Activated T-cell treated with anti-CD3 and anti-CD28 coated beads, Interleukin-2, amount 50 U/mL, for 4 hours (primary cell): ENCODE measurements around the gene RNLS. TPM values are rescaled to one million over a fixed set of nuclear protein-coding genes. Genes with fewer than 3 reads are reported as not detected.
"Not testable (repeated sequence)": the region's sequence is repeated elsewhere in the genome, so short reads cannot be mapped to it uniquely, and the experiment has no call there.

Source experiments
- ATAC-seq, 2 donors: fragments of 200-7000 bp; cut with Tn5 transposase; one replicate each; pipeline ENCODE4 v1.10.0; 2021
- DNase-seq: peaks from one replicate; pipeline ENCODE4 v3.0.0-alpha.2; 2020
- H3K27me3 Mint-ChIP-seq: one replicate; pipeline ENCODE4 v1.8.0; 2021; ENCODE audit warnings: low read depth, mixed read lengths
- H3K36me3 Mint-ChIP-seq: one replicate; pipeline ENCODE4 v1.8.0; 2022; ENCODE audit warnings: mixed read lengths; ENCODE audit not compliant: insufficient read depth
- H3K4me1 Mint-ChIP-seq: one replicate; pipeline ENCODE4 v1.8.0; 2021; ENCODE audit warnings: low read depth, mixed read lengths
- H3K4me3 Mint-ChIP-seq: one replicate; pipeline ENCODE4 v1.8.0; 2021; ENCODE audit warnings: mild to moderate bottlenecking, moderate library complexity, mixed read lengths
- H3K9me3 Mint-ChIP-seq: one replicate; pipeline ENCODE4 v1.8.0; 2021; ENCODE audit warnings: mixed read lengths
- total RNA-seq, 3 donors: library from RNA; stranded (reverse); gene quantifications; one replicate each; pipeline ENCODE4 v1.2.1, GENCODE V29; 2021

RNLS gene
- total RNA-seq, 3 donors from 2014 or later = 3.4 to 5.5 (median 5.4) TPM

GRCh38 chr10:88377510-88377909 is 205.6 kb downstream of the RNLS start:
- DNase-seq (no peak), ATAC-seq (no peak)
- Mint-ChIP-seq H3K4me1 (peaks cover 10% of the 10 kb centered on the region), H3K27me3 (no peaks in the 10 kb centered on the region), H3K36me3 (no peaks in the 10 kb centered on the region), H3K4me3 (no peak overlapping the region), H3K9me3 (no peaks in the 10 kb centered on the region)

DNA sequence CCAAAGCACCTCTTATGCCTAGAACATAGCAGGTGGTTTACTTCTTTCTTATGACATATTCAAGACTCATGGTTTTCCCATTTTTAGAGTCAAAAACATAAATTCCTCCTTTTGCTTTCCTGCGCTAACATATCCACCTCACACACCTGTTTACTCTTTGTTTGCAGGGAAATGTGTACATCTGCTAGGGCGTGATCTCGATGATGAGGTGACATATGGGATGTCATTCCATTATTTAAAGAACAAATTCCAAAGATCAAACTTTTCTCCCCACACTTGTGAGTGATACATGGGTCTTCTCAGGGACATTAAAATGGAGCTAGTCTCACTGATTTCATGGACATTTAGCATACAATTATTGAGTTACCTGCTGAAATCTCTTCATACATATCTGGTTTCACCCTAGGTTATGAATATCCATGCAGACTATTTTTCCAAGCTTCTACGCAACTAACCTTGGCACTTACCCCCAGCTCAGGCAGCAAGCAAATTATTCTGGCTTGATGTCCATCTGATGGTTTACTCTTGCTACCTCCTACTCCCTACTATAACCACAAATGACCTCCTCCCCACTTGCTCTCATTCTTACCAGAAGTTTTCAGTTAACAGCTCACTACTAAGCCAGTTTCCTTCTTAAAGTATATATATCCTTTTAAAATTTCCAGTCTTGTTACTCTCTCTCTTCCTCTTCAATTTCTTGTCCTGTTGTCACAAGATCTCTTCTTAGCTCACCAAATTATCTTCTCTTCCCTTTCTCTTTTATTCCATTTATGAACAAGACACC is 208.5 kb downstream of the RNLS start:
- Mint-ChIP-seq H3K4me1 (peaks cover 10% of the 10 kb centered on the region), H3K9me3 (no peaks in the 10 kb centered on the region), H3K27me3 (no peaks in the 10 kb centered on the region), H3K36me3 (no peaks in the 10 kb centered on the region), H3K4me3 (no peak overlapping the region)
- DNase-seq (no peak), ATAC-seq (no peak)

DNA sequence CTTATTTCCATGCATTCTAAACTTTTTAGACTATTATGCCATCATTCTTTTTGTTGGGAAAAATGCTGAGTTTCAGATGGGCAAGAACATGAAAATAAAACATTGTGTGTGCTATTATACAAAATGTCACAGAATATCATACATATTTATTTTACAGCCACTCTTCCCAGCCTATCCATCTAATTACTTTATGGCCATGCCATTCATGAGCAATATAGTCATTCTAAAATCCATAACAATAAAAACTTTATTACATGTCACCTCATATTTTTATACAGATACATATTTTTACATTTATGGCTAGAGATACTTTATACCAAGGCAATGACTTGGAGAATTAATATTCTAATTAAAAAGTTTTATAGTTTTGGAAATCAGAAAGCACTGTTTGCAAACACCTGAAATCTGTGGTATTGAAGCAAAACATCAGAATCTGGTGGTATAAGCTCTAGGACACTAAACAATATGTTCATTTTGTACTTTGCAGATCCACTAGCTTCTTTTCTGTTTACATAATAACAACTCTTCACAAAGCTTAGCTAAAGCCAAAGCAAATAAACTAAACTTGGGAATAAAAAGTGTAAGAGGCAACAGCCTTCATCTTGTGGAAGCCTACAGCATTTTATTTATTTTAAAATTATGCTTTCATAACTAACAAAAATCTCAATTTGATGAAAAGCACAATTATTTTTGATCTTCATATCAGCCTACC is 210.1 kb downstream of the RNLS start:
- H3K27me3 Mint-ChIP-seq = no peaks in the 10 kb centered on the region
- peaks cover 10% of the 10 kb centered on the region for H3K4me1 Mint-ChIP-seq
- no peak overlapping the region for H3K4me3 Mint-ChIP-seq
- ATAC-seq = no peak
- H3K9me3 Mint-ChIP-seq = no peaks in the 10 kb centered on the region
- no peaks in the 10 kb centered on the region for H3K36me3 Mint-ChIP-seq
- DNase-seq = no peak

- Mint-ChIP-seq H3K27me3 (no peaks in the 10 kb centered on the region), H3K9me3 (peaks cover 8% of the 10 kb centered on the region), H3K4me3 (no peak overlapping the region), H3K4me1 (peaks cover 10% of the 10 kb centered on the region), H3K36me3 (no peaks in the 10 kb centered on the region)
- DNase-seq (no peak), ATAC-seq (no peak)
Observed at GRCh38 chr10:88372051-88372715, 210.9 kb downstream of the RNLS start.

- peaks cover 10% of the 10 kb centered on the region for H3K4me1 Mint-ChIP-seq
- ATAC-seq = no peak
- H3K27me3 Mint-ChIP-seq = no peaks in the 10 kb centered on the region
- DNase-seq = no peak
- peaks cover 8% of the 10 kb centered on the region for H3K9me3 Mint-ChIP-seq
- H3K4me3 Mint-ChIP-seq = no peak overlapping the region
- no peaks in the 10 kb centered on the region for H3K36me3 Mint-ChIP-seq
Observed at GRCh38 chr10:88370713-88371112, 212.4 kb downstream of the RNLS start.

DNA sequence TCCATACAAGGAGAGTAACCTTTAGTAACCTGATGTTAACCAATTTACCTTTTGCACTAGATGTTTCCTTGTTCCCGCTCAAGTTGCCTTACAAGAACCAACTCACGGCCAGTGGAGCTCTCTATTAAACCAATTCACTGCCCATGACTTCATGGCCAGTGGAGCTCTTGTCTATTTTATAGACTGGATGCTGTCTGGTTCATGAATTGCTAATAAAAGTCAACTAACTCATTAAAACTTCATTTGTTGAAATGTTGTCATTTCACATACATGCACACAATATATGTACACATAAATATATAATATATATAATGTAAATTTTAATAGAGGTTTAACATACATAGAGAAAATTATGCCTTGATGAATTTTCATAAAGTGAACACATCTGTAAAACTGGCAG is 216.3 kb downstream of the RNLS start:
- peaks cover 2% of the 10 kb centered on the region for H3K36me3 Mint-ChIP-seq
- DNase-seq = no peak
- no peaks in the 10 kb centered on the region for H3K27me3 Mint-ChIP-seq
- H3K9me3 Mint-ChIP-seq = peaks cover 8% of the 10 kb centered on the region
- ATAC-seq = no peak
- H3K4me3 Mint-ChIP-seq = no peak overlapping the region
- no peaks in the 10 kb centered on the region for H3K4me1 Mint-ChIP-seq

GRCh38 chr10:88361995-88362807 is 220.9 kb downstream of the RNLS start:
- H3K27me3 Mint-ChIP-seq = no peaks in the 10 kb centered on the region
- H3K9me3 Mint-ChIP-seq = peaks cover under 1% of the 10 kb centered on the region
- ATAC-seq (no peak), DNase-seq (no peak)
- H3K4me1 Mint-ChIP-seq = no peaks in the 10 kb centered on the region
- H3K36me3 Mint-ChIP-seq = peaks cover 2% of the 10 kb centered on the region
- H3K4me3 Mint-ChIP-seq = no peak overlapping the region

GRCh38 chr10:88361494-88361893 is 221.6 kb downstream of the RNLS start:
- Mint-ChIP-seq H3K9me3 (no peaks in the 10 kb centered on the region), H3K4me1 (no peaks in the 10 kb centered on the region), H3K4me3 (no peak overlapping the region), H3K27me3 (no peaks in the 10 kb centered on the region), H3K36me3 (peaks cover 2% of the 10 kb centered on the region)
- DNase-seq (no peak), ATAC-seq (no peak)

- H3K27me3 Mint-ChIP-seq, H3K36me3 Mint-ChIP-seq, H3K4me3 Mint-ChIP-seq, ATAC-seq, DNase-seq, H3K4me1 Mint-ChIP-seq, H3K9me3 Mint-ChIP-seq: not testable (repeated sequence)
Observed at GRCh38 chr10:88355750-88356149, 227.4 kb downstream of the RNLS start.

DNA sequence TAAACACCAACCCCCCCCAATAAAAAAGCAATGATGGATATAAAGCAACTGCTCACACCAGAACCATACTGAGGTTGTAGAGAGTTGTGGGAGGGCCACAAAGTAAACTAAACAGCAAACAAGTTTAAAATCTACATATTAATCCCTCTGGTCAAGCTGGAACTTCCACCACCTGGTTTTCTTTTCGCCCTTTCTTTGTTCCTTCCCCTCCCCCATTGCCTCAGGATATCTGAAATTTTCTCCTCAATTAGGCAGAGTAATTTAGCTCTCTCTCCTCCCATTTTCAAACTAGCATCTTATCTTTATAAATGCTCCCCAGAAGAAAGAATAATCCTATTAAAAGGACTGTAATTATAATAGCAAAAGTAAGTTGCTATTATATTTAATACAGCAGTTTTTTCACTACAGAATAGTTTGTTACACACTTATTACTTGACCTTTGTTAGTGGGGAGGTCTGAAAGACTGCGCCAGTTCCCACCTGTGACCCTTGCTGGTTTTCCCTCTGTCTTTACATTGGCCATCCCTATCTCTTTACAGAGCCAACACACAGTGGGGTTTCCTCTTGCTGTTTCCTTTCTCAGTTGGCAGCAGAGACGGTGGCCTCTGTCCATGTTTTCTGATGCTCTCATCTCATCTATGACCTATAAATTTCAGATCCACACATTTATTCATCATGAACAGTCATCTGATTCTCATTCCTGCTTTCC is 235.4 kb downstream of the RNLS start:
- Mint-ChIP-seq H3K9me3 (no peaks in the 10 kb centered on the region), H3K4me1 (peaks cover 7% of the 10 kb centered on the region), H3K36me3 (no peaks in the 10 kb centered on the region), H3K4me3 (no peak overlapping the region), H3K27me3 (no peaks in the 10 kb centered on the region)
- DNase-seq = no peak
- ATAC-seq = no peak

DNA sequence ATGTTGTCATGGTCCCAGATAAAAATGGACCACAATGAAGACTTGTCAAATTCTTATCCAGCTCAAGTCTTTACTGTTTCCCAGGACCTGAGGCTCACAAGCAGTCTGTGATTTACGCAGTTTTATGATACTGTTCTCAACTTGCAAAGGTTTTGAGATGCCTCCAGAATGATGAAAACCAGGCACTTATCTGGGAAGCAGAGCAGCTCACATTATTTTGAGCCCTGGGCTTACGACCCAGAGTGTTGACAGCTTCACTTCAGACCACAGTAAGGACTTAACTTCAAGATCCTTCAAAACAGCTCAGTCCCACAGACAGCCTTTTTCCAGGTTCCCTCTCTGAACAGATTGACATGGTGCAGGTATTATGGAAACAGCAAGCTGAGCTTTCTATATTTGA is 236.1 kb downstream of the RNLS start:
- DNase-seq (no peak), ATAC-seq (no peak)
- Mint-ChIP-seq H3K9me3 (no peaks in the 10 kb centered on the region), H3K36me3 (no peaks in the 10 kb centered on the region), H3K27me3 (no peaks in the 10 kb centered on the region), H3K4me1 (peaks cover 7% of the 10 kb centered on the region), H3K4me3 (no peak overlapping the region)

GRCh38 chr10:88346144-88346977 is 236.8 kb downstream of the RNLS start:
- H3K27me3 Mint-ChIP-seq = no peaks in the 10 kb centered on the region
- DNase-seq (no peak), ATAC-seq (no peak)
- H3K36me3 Mint-ChIP-seq = no peaks in the 10 kb centered on the region
- no peaks in the 10 kb centered on the region for H3K9me3 Mint-ChIP-seq
- H3K4me3 Mint-ChIP-seq = no peak overlapping the region
- peaks cover 7% of the 10 kb centered on the region for H3K4me1 Mint-ChIP-seq
